ENCODE measurements around the gene PTOV1. TPM values are rescaled to one million over a fixed set of nuclear protein-coding genes. Genes with fewer than 3 reads are reported as not detected.
A peak's percentile ranks its signal among the peaks of the same experiment; 100 is the strongest.

The PTOV1 gene
- total and polyA plus RNA-seq, 2 of the 4 experiments (the other 2 are of a cell fraction) = 34.4 to 107 TPM

- no peak overlapping the region for H2AFZ ChIP-seq (replicated peaks; ENCODE audit: low read length, poor library complexity)
- no peak overlapping the region for H2BK20ac ChIP-seq (ENCODE audit: low read depth, low read length)
- no peak overlapping the region for H3K23ac ChIP-seq (ENCODE audit: low read depth, low read length)
- no peak overlapping the region for H3K14ac ChIP-seq (replicated peaks; ENCODE audit: low read depth, low read length)
- H3K27ac ChIP-seq (ENCODE audit: insufficient read depth, low read length) = no peak overlapping the region
- 72% methylated on average over 25 of the region's 49 CpGs; no CpG with 5 or more reads in 1 of the 2 experiments for WGBS, 2 experiments (ENCODE audit: extremely low coverage in 2 of 2, insufficient read length in 1 of 2)
- no peak overlapping the region for H4K8ac ChIP-seq (ENCODE audit: low read depth in 2 of 2, low read length in 2 of 2)
- H3K4me1 ChIP-seq (ENCODE audit: control insufficient read depth, insufficient read depth, low read length) = peaks cover 14% of the 10 kb centered on the region
- H2BK15ac ChIP-seq (ENCODE audit: low read depth, low read length) = no peak overlapping the region
- peaks cover 23 to 69% of the 10 kb centered on the region in 2 experiments for H3K79me1 ChIP-seq (ENCODE audit: low read depth in 1 of 2, low read length in 2 of 2)
- peak overlapping the region; percentile 44 for H2AK9ac ChIP-seq (replicated peaks; ENCODE audit: low read depth, low read length, poor library complexity)
- DNase-seq (no peak), ATAC-seq (ENCODE audit: low read depth) (no peak)
- dilution Hi-C loops (cut with HindIII; ENCODE audit: low sequenced_read_pairs, unreplicated experiment) = no loop called here
- no peak overlapping the region for H3K18ac ChIP-seq (ENCODE audit: low read depth, low read length)
- peaks cover 36% of the 10 kb centered on the region for H4K20me1 ChIP-seq (ENCODE audit: insufficient read depth, low read length)
- CTCF ChIA-PET = no interaction called here
- H4K91ac ChIP-seq (ENCODE audit: insufficient read depth, low read depth, low read length) = no peak overlapping the region
- in situ Hi-C loops (cut with MboI; ENCODE audit: low sequenced_read_pairs) = no loop called here
- no peaks in the 10 kb centered on the region for H3K27me3 ChIP-seq (ENCODE audit: control insufficient read depth, insufficient read depth, low read length)
- TF ChIP-seq RFX5 (IDR thresholded peaks at IDR 0.05; ENCODE audit: low read depth, low read length) (no peak), BHLHE40 (IDR thresholded peaks at IDR 0.05; ENCODE audit: low read depth, low read length) (no peak), CTCF (conservative IDR thresholded peaks at IDR 0.05; ENCODE audit: low read depth, low read length) (peak; percentile 24; the same call in 1 of the 2 replicates), USF2 (IDR thresholded peaks at IDR 0.05; ENCODE audit: low read depth, low read length) (no peak)
- no TSS peak for BruUV-seq (replicated peaks)
- no peak overlapping the region for H3K4me3 ChIP-seq (ENCODE audit: insufficient read depth, low read depth, low read length)
- no peak overlapping the region for H4K5ac ChIP-seq (ENCODE audit: low read depth, low read length)
- peaks cover 7% of the 10 kb centered on the region for H3K9me1 ChIP-seq (ENCODE audit: insufficient read depth, low read length)
- intact Hi-C loops (cut with micrococcal nuclease) = no loop called here
- H2AK5ac ChIP-seq (ENCODE audit: low read depth, low read length) = no peak overlapping the region
- POLR2A ChIA-PET (ENCODE audit: unreplicated experiment) = no interaction called here
- H2BK120ac ChIP-seq (ENCODE audit: low read depth, low read length) = no peak overlapping the region
- H3K9ac ChIP-seq (ENCODE audit: low read depth, low read length) = no peak overlapping the region
- H3K4me2 ChIP-seq (ENCODE audit: low read depth, low read length) = no peak overlapping the region
- no peaks in the 10 kb centered on the region for H3K9me3 ChIP-seq (ENCODE audit: control insufficient read depth, insufficient read depth, low read length)
- H3K56ac ChIP-seq (ENCODE audit: extremely low read depth, insufficient read depth, low read length) = no peak overlapping the region
- peaks cover 59% of the 10 kb centered on the region for H3K36me3 ChIP-seq (ENCODE audit: control insufficient read depth, insufficient read depth, low read length)
- no peak overlapping the region for H3K4ac ChIP-seq (ENCODE audit: low read depth, low read length)
- no peak overlapping the region for H2BK5ac ChIP-seq (ENCODE audit: low read depth, low read length, poor library complexity, severe bottlenecking)
Measured at GRCh38 chr19:49862391-49863253, 11.7 kb downstream of the PTOV1 start.
